Measurements from ENCODE around the gene CCNA1. TPM values are rescaled to one million over a fixed set of nuclear protein-coding genes. Genes with fewer than 3 reads are reported as not detected.

CCNA1 gene
- total RNA-seq, 1 experiment from 2014 or later = not detected

DNA sequence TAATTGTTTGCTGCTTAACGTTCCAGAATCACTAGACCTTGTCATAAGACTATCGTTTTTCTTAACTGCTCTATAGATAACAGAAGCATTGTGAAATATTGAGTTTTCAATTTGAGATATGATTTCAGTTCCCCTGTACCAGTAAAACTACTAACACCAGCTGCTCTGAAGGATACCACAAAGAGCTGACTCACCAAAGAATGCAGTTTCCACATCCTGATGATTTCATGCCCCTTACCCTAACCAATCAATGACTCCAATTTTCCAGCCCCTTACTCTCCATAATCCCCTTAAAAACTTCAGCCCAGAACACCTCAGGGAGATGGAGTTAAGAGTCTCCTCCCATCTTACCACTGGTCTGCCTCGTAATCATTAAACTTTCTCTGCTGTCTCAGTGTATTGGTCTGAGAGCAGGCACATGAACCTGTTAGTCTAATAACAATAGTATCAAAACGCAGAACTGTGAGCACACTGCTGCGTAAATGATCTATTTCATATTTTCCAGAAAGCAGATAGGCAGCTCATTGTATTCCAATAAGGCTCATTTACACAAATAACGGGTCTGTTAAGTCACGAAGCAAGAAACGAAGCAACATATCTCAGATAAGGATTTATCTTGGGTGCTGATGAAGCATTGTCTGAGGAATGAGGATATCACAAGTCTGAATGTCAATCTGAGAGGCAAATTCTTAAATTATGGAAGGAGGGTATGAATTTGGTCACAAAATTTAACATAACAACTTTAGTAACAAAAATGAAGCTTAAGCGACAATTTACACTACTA, 14.1 kb upstream of the CCNA1 start:
- no peaks in the 10 kb centered on the region for H3K79me2 ChIP-seq (ENCODE audit: insufficient read depth, low read length)
- POLR2A ChIA-PET = no interaction called here
- H3K9me3 ChIP-seq (ENCODE audit: control insufficient read depth in 1 of 2, insufficient read depth in 1 of 2, low read depth in 1 of 2, low read length in 2 of 2) = no peaks in the 10 kb centered on the region; a peak in 1 of 4 replicates
- no peak for TF ChIP-seq FOSL1 (IDR thresholded peaks at IDR 0.05; ENCODE audit: low read depth)
- intact Hi-C loops (cut with micrococcal nuclease) = no loop called here
- H3K4me1 ChIP-seq (ENCODE audit: control insufficient read depth in 1 of 2, insufficient read depth in 2 of 2, low read length in 2 of 2) = no peaks in the 10 kb centered on the region
- no peaks in the 10 kb centered on the region for H3K36me3 ChIP-seq (ENCODE audit: control insufficient read depth in 1 of 2, insufficient read depth in 2 of 2, low read length in 2 of 2)
- no peak for ATAC-seq
- no peak for DNase-seq (ENCODE audit: low read depth, low spot score)
- H3K9ac ChIP-seq (ENCODE audit: low read length) = no peak overlapping the region
- no peaks in the 10 kb centered on the region for H3K9me2 ChIP-seq (ENCODE audit: insufficient read depth)
- H2AFZ ChIP-seq (ENCODE audit: low read depth, low read length, poor library complexity, severe bottlenecking) = no peak overlapping the region
- no peak overlapping the region for H3K4me2 ChIP-seq (ENCODE audit: low read length)
- RAD21 ChIA-PET (ENCODE audit: low non-redundant PET in 1 of 2, low total read pairs in 2 of 2, uncharacterized antibody in 2 of 2, unreplicated experiment in 2 of 2) = no interaction called here
- CTCF ChIA-PET = no interaction called here
- no TSS peak for BruUV-seq (replicated peaks)
- no peak overlapping the region for H3K4me3 ChIP-seq (replicated peaks in 1 of 2; ENCODE audit: low read depth in 1 of 2, low read length in 2 of 2)
- H4K20me1 ChIP-seq (ENCODE audit: insufficient read depth) = no peaks in the 10 kb centered on the region
- no peak overlapping the region for H3K27ac ChIP-seq (ENCODE audit: low read depth, low read length)
- H3K27me3 ChIP-seq (ENCODE audit: insufficient read depth, low read length) = no peaks in the 10 kb centered on the region

DNA sequence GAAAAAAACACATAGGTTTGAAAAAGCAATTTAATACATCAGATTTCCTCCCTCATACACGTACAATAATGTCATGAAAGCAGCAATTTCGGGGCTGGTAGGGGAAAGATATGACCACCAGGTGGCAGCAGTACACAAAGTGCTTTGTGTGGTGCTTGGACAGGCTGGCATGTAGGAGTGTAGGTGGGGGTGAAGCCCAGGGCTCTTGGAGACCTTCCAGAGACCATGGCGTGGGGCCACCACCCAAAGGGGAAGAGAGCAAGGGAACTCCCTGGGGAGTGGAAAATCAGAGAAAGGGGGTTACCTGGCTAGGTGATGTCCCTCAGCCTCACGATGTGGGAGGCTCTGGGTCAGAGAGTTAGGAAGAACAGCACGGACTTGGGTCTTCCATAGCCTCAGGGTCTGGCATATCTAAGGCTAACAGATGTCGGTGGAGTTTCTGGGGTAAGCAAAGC, 11.8 kb upstream of the CCNA1 start:
- H3K9ac ChIP-seq (ENCODE audit: low read length) = no peak overlapping the region
- H3K4me2 ChIP-seq (ENCODE audit: low read length) = no peak overlapping the region
- H3K36me3 ChIP-seq (ENCODE audit: control insufficient read depth in 1 of 2, insufficient read depth in 2 of 2, low read length in 2 of 2) = no peaks in the 10 kb centered on the region
- intact Hi-C loops (cut with micrococcal nuclease) = loop anchor here (2.0 to 5.0 kb wide), 3 partner anchors 316 to 647 kb away; no protein-coding TSS in a partner anchor
- no TSS peak for BruUV-seq (replicated peaks)
- ChIA-PET RAD21 (ENCODE audit: low non-redundant PET in 1 of 2, low total read pairs in 2 of 2, uncharacterized antibody in 2 of 2, unreplicated experiment in 2 of 2) (no interaction called here), POLR2A (no interaction called here), CTCF (interaction anchor here (1.5 kb wide), 1 partner anchor 421 kb away, joined by 4 read pairs; no protein-coding TSS in a partner anchor)
- H3K4me3 ChIP-seq (replicated peaks in 1 of 2; ENCODE audit: low read depth in 1 of 2, low read length in 2 of 2) = no peak overlapping the region
- H3K27me3 ChIP-seq (ENCODE audit: insufficient read depth, low read length) = no peaks in the 10 kb centered on the region
- H4K20me1 ChIP-seq (ENCODE audit: insufficient read depth) = no peaks in the 10 kb centered on the region
- no peaks in the 10 kb centered on the region for H3K79me2 ChIP-seq (ENCODE audit: insufficient read depth, low read length)
- 0 out of 4 replicates have a peak, but pooled peaks cover 0 to 4% of the 10 kb centered on the region in 2 experiments for H3K9me3 ChIP-seq (ENCODE audit: control insufficient read depth in 1 of 2, insufficient read depth in 1 of 2, low read depth in 1 of 2, low read length in 2 of 2)
- no peaks in the 10 kb centered on the region for H3K4me1 ChIP-seq (ENCODE audit: control insufficient read depth in 1 of 2, insufficient read depth in 2 of 2, low read length in 2 of 2)
- H3K27ac ChIP-seq (ENCODE audit: low read depth, low read length) = no peak overlapping the region
- no peak overlapping the region for H2AFZ ChIP-seq (ENCODE audit: low read depth, low read length, poor library complexity, severe bottlenecking)
- peak; percentile 80 for ATAC-seq
- TF ChIP-seq, protein P1, sequence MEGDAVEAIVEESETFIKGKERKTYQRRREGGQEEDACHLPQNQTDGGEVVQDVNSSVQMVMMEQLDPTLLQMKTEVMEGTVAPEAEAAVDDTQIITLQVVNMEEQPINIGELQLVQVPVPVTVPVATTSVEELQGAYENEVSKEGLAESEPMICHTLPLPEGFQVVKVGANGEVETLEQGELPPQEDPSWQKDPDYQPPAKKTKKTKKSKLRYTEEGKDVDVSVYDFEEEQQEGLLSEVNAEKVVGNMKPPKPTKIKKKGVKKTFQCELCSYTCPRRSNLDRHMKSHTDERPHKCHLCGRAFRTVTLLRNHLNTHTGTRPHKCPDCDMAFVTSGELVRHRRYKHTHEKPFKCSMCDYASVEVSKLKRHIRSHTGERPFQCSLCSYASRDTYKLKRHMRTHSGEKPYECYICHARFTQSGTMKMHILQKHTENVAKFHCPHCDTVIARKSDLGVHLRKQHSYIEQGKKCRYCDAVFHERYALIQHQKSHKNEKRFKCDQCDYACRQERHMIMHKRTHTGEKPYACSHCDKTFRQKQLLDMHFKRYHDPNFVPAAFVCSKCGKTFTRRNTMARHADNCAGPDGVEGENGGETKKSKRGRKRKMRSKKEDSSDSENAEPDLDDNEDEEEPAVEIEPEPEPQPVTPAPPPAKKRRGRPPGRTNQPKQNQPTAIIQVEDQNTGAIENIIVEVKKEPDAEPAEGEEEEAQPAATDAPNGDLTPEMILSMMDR (IDR thresholded peaks at IDR 0.05 in 2 of 3, conservative IDR thresholded peaks at IDR 0.05 in 1 of 3; ENCODE audit: borderline replicate concordance in 1 of 3, insufficient read depth in 1 of 3, low read depth in 2 of 3, low read length in 2 of 3) = peak; percentile 13 to 70 (median 65); a peak in 4 of 6 replicates
- TF ChIP-seq, protein P2, sequence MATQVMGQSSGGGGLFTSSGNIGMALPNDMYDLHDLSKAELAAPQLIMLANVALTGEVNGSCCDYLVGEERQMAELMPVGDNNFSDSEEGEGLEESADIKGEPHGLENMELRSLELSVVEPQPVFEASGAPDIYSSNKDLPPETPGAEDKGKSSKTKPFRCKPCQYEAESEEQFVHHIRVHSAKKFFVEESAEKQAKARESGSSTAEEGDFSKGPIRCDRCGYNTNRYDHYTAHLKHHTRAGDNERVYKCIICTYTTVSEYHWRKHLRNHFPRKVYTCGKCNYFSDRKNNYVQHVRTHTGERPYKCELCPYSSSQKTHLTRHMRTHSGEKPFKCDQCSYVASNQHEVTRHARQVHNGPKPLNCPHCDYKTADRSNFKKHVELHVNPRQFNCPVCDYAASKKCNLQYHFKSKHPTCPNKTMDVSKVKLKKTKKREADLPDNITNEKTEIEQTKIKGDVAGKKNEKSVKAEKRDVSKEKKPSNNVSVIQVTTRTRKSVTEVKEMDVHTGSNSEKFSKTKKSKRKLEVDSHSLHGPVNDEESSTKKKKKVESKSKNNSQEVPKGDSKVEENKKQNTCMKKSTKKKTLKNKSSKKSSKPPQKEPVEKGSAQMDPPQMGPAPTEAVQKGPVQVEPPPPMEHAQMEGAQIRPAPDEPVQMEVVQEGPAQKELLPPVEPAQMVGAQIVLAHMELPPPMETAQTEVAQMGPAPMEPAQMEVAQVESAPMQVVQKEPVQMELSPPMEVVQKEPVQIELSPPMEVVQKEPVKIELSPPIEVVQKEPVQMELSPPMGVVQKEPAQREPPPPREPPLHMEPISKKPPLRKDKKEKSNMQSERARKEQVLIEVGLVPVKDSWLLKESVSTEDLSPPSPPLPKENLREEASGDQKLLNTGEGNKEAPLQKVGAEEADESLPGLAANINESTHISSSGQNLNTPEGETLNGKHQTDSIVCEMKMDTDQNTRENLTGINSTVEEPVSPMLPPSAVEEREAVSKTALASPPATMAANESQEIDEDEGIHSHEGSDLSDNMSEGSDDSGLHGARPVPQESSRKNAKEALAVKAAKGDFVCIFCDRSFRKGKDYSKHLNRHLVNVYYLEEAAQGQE (IDR thresholded peaks at IDR 0.05; ENCODE audit: low read depth) = no peak
- no peak for TF ChIP-seq TCF7L2 (IDR thresholded peaks at IDR 0.05; ENCODE audit: borderline replicate concordance, extremely low read depth, insufficient read depth, insufficient read length)
- TF ChIP-seq, protein P3, sequence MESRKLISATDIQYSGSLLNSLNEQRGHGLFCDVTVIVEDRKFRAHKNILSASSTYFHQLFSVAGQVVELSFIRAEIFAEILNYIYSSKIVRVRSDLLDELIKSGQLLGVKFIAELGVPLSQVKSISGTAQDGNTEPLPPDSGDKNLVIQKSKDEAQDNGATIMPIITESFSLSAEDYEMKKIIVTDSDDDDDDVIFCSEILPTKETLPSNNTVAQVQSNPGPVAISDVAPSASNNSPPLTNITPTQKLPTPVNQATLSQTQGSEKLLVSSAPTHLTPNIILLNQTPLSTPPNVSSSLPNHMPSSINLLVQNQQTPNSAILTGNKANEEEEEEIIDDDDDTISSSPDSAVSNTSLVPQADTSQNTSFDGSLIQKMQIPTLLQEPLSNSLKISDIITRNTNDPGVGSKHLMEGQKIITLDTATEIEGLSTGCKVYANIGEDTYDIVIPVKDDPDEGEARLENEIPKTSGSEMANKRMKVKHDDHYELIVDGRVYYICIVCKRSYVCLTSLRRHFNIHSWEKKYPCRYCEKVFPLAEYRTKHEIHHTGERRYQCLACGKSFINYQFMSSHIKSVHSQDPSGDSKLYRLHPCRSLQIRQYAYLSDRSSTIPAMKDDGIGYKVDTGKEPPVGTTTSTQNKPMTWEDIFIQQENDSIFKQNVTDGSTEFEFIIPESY (IDR thresholded peaks at IDR 0.05; ENCODE audit: extremely low read depth, insufficient replicate concordance, low read length) = no peak
- no peak for TF ChIP-seq EZH2 (IDR thresholded peaks at IDR 0.05)
- TF ChIP-seq ELF1 (IDR thresholded peaks at IDR 0.05; ENCODE audit: borderline replicate concordance, low read depth) = no peak
- peak; percentile 42 for TF ChIP-seq RAD21 (IDR thresholded peaks at IDR 0.05; ENCODE audit: low read depth)
- peak; percentile 24 for DNase-seq (ENCODE audit: low read depth, low spot score)
- H3K9me2 ChIP-seq (ENCODE audit: insufficient read depth) = no peaks in the 10 kb centered on the region
